Loucy (cell line): Measurements from ENCODE around the gene FOSL1.

Source experiments
- H2AFZ ChIP-seq: fragments of 200-600 bp; sonication (generic); 2 replicates; pipeline ENCODE4 v1.6.0; 2016; ENCODE audit warnings: antibody characterized with exemption, mild to moderate bottlenecking, low read length, moderate library complexity
- H3F3A ChIP-seq: fragments of 200-600 bp; 2 replicates; pipeline ENCODE4 v1.6.0; 2016; ENCODE audit warnings: antibody characterized with exemption, low read depth, mild to moderate bottlenecking
- H3K27me3 ChIP-seq: fragments of 200-600 bp; sonication (generic); 2 replicates; pipeline ENCODE4 v1.6.1; 2014; ENCODE audit warnings: low read length, mild to moderate bottlenecking; ENCODE audit not compliant: insufficient read depth, poor library complexity, severe bottlenecking
- H3K36me3 ChIP-seq: fragments of 200-600 bp; sonication (generic); 2 replicates; pipeline ENCODE4 v1.6.1; 2016; ENCODE audit warnings: low read length; ENCODE audit not compliant: insufficient read depth
- H3K4me1 ChIP-seq: fragments of 200-600 bp; sonication (generic); 2 replicates; pipeline ENCODE4 v1.5.1; 2014; ENCODE audit warnings: low read length, mild to moderate bottlenecking; ENCODE audit not compliant: insufficient read depth, poor library complexity, severe bottlenecking
- H3K4me2 ChIP-seq: fragments of 200-600 bp; sonication (generic); 2 replicates; pipeline ENCODE4 v1.6.0; 2014; ENCODE audit warnings: antibody characterized with exemption, low read length, low read depth, mild to moderate bottlenecking; ENCODE audit not compliant: poor library complexity, severe bottlenecking
- H3K4me3 ChIP-seq: fragments of 200-600 bp; sonication (generic); 2 replicates; pipeline ENCODE4 v1.5.1; 2014; ENCODE audit warnings: low read length, mild to moderate bottlenecking, mixed read lengths; ENCODE audit not compliant: poor library complexity, severe bottlenecking
- H3K79me2 ChIP-seq: fragments of 200-600 bp; sonication (generic); 2 replicates; pipeline ENCODE4 v1.6.1; 2014; ENCODE audit warnings: low read length; ENCODE audit not compliant: insufficient read depth
- H3K9ac ChIP-seq: fragments of 200-600 bp; sonication (generic); 2 replicates; pipeline ENCODE4 v1.6.0; 2014; ENCODE audit warnings: mild to moderate bottlenecking, low read depth, low read length, moderate library complexity; ENCODE audit not compliant: poor library complexity, severe bottlenecking
- H3K9me2 ChIP-seq: fragments of 200-600 bp; sonication (generic); replicated peaks from 2 replicates; pipeline ENCODE4 v1.6.1; 2016; ENCODE audit warnings: low read depth, low read length, mixed read lengths
- H3K9me3 ChIP-seq: fragments of 200-600 bp; sonication (generic); 2 replicates; pipeline ENCODE4 v1.6.1; 2014; ENCODE audit warnings: mild to moderate bottlenecking, antibody characterized with exemption, low read length, low read depth; ENCODE audit not compliant: insufficient read depth
- H4K20me1 ChIP-seq: fragments of 200-600 bp; sonication (generic); 2 replicates; pipeline ENCODE4 v1.6.0; 2014; ENCODE audit warnings: antibody characterized with exemption, low read length, mild to moderate bottlenecking; ENCODE audit not compliant: insufficient read depth, poor library complexity, severe bottlenecking
- EZH2phosphoT487 ChIP-seq: fragments of 200-600 bp; IDR thresholded peaks from 2 replicates; pipeline ENCODE4 v1.6.1; 2018; ENCODE audit warnings: antibody characterized with exemption, mild to moderate bottlenecking, moderate library complexity, borderline replicate concordance
- TF ChIP-seq, protein P1 (sequence below): fragments of 200-600 bp; sonication (generic); conservative IDR thresholded peaks from 2 replicates; pipeline ENCODE4 v1.5.1; 2014; ENCODE audit warnings: mild to moderate bottlenecking, antibody characterized with exemption, low read length

The FOSL1 gene

DNA sequence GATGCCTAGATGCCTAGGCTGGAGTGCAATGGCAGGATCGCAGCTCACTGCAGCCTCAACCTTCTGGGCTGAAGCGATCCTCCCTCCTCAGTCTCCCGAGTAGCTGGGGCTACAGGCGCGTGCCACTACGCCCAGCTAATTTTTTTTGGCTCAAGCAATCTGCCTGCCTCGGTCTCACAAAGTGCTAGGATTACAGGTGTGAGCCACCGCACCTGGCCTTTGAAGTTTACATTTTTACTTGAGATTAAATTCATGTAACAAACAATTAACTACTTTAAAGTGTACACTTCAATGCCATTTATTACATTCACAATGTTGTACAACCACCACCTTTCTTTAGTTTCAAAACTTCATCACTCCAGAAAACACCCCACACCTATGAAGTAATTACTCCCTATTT lies 3.5 kb upstream of the FOSL1 start:
- peaks cover 7% of the 10 kb centered on the region for H3K4me1 ChIP-seq
- H3K4me2 ChIP-seq: no peak overlapping the region
- H3K4me3 ChIP-seq: no peak overlapping the region
- 0 out of 2 replicates have a peak overlapping the region, but pooled peaks have one; percentile 66 for H2AFZ ChIP-seq
- H3K27me3 ChIP-seq: no peaks in the 10 kb centered on the region
- TF ChIP-seq, protein P1, sequence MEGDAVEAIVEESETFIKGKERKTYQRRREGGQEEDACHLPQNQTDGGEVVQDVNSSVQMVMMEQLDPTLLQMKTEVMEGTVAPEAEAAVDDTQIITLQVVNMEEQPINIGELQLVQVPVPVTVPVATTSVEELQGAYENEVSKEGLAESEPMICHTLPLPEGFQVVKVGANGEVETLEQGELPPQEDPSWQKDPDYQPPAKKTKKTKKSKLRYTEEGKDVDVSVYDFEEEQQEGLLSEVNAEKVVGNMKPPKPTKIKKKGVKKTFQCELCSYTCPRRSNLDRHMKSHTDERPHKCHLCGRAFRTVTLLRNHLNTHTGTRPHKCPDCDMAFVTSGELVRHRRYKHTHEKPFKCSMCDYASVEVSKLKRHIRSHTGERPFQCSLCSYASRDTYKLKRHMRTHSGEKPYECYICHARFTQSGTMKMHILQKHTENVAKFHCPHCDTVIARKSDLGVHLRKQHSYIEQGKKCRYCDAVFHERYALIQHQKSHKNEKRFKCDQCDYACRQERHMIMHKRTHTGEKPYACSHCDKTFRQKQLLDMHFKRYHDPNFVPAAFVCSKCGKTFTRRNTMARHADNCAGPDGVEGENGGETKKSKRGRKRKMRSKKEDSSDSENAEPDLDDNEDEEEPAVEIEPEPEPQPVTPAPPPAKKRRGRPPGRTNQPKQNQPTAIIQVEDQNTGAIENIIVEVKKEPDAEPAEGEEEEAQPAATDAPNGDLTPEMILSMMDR: no peak
- no peak for TF ChIP-seq EZH2phosphoT487
- no peaks in the 10 kb centered on the region for H3K9me2 ChIP-seq
- H3F3A ChIP-seq: no peaks in the 10 kb centered on the region
- no peak overlapping the region for H3K9ac ChIP-seq
- H4K20me1 ChIP-seq: no peaks in the 10 kb centered on the region
- no peaks in the 10 kb centered on the region for H3K36me3 ChIP-seq
- no peaks in the 10 kb centered on the region for H3K9me3 ChIP-seq
- no peaks in the 10 kb centered on the region for H3K79me2 ChIP-seq

DNA sequence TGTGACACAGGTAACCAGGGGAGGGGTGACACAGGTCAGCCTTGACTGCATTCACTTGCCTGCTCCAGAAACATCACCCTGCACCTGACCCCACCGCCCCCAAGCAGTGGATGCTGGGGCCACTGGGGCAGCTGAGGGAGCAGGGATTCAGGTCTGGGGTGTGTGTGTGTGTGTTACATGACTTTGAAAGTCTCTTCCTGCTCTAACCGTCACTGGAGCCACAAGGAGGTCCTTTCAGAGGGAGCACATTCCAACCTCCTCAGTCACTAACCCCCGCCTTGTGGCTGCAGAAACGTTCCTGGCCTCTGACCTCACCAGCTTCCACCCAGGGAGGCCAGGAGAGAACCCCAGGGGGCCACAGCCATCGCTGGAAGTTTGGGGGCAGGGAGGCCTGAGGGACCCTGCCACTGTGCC lies 2.9 kb upstream of the FOSL1 start:
- no peak overlapping the region for H3K4me3 ChIP-seq
- H2AFZ ChIP-seq: peak overlapping the region; percentile 66; the same call in 1 of the 2 replicates
- H4K20me1 ChIP-seq: no peaks in the 10 kb centered on the region
- TF ChIP-seq EZH2phosphoT487: no peak
- TF ChIP-seq, protein P1: no peak
- no peaks in the 10 kb centered on the region for H3K9me3 ChIP-seq
- H3K27me3 ChIP-seq: no peaks in the 10 kb centered on the region
- no peak overlapping the region for H3K4me2 ChIP-seq
- no peaks in the 10 kb centered on the region for H3K9me2 ChIP-seq
- no peaks in the 10 kb centered on the region for H3K79me2 ChIP-seq
- H3K36me3 ChIP-seq: no peaks in the 10 kb centered on the region
- peak overlapping the region; percentile 35 for H3K9ac ChIP-seq
- H3K4me1 ChIP-seq: peaks cover 7% of the 10 kb centered on the region
- H3F3A ChIP-seq: no peaks in the 10 kb centered on the region

DNA sequence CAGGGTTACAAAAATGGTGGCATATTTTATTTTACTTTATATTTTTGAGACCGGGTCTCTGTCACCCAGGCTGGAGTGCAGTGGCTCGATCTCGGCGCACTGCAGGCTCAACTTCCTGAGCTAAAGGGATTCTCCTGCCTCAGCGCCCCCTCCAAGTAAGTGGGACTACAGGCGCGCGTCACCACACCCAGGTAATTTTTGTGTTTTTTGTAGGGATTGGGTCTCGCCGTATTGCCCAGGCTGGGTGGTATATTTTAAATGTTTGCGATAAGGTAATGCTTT lies 652 bp upstream of the FOSL1 start:
- H3K4me3 ChIP-seq: no peak overlapping the region
- no peaks in the 10 kb centered on the region for H4K20me1 ChIP-seq
- H3K36me3 ChIP-seq: no peaks in the 10 kb centered on the region
- peak overlapping the region; percentile 69 for H3K4me2 ChIP-seq
- no peaks in the 10 kb centered on the region for H3K9me2 ChIP-seq
- TF ChIP-seq, protein P1: no peak
- no peak for TF ChIP-seq EZH2phosphoT487
- H3F3A ChIP-seq: no peaks in the 10 kb centered on the region
- no peak overlapping the region for H3K9ac ChIP-seq
- peaks cover 7% of the 10 kb centered on the region for H3K4me1 ChIP-seq
- no peaks in the 10 kb centered on the region for H3K79me2 ChIP-seq
- no peaks in the 10 kb centered on the region for H3K9me3 ChIP-seq
- H3K27me3 ChIP-seq: no peaks in the 10 kb centered on the region
- H2AFZ ChIP-seq: 0 out of 2 replicates have a peak overlapping the region, but pooled peaks have one; percentile 53
